WERI-Rb-1 (cell line): Measurements from ENCODE around the gene KRTAP4-4.
"Not testable (repeated sequence)": the region's sequence is repeated elsewhere in the genome, so short reads cannot be mapped to it uniquely, and the experiment has no call there.

Experiments
- DNase-seq: peaks from one replicate; pipeline ENCODE4 v3.0.0-alpha.2; 2020
- H3K27ac ChIP-seq: fragments of 250-450 bp; sonication (Bioruptor Pico); 2 replicates; pipeline ENCODE4 v1.5.1; 2020; ENCODE audit warnings: mild to moderate bottlenecking, moderate library complexity
- H3K27me3 ChIP-seq: fragments of 250-450 bp; sonication (Bioruptor Pico); 2 replicates; pipeline ENCODE4 v1.5.1; 2021; ENCODE audit warnings: mild to moderate bottlenecking, low read depth, moderate library complexity; ENCODE audit not compliant: insufficient read depth, severe bottlenecking
- H3K36me3 ChIP-seq: fragments of 250-450 bp; sonication (Bioruptor Pico); 2 replicates; pipeline ENCODE4 v1.5.1; 2020; ENCODE audit warnings: mild to moderate bottlenecking, moderate library complexity
- H3K4me3 ChIP-seq: 2 replicates; pipeline ENCODE4 v1.5.1; 2011; ENCODE audit warnings: low read depth, mild to moderate bottlenecking, control low read depth, low read length
- H3K9me3 ChIP-seq: fragments of 250-450 bp; sonication (Bioruptor Pico); 2 replicates; pipeline ENCODE4 v1.5.1; 2021; ENCODE audit warnings: mild to moderate bottlenecking, moderate library complexity; ENCODE audit not compliant: severe bottlenecking
- CTCF ChIP-seq: IDR thresholded peaks from 2 replicates; pipeline ENCODE4 v1.5.1; 2011; ENCODE audit warnings: low read depth, mild to moderate bottlenecking, control low read depth, inconsistent platforms, low read length

Gene KRTAP4-4

GRCh38 chr17:41145261-41145660 lies 15.3 kb downstream of the KRTAP4-4 start:
- no peaks in the 10 kb centered on the region for H3K36me3 ChIP-seq
- H3K4me3 ChIP-seq: no peak overlapping the region
- peaks cover 8% of the 10 kb centered on the region for H3K9me3 ChIP-seq
- H3K27ac ChIP-seq: no peak overlapping the region
- no peak for DNase-seq
- TF ChIP-seq CTCF: no peak
- H3K27me3 ChIP-seq: peaks cover 86% of the 10 kb centered on the region

GRCh38 chr17:41144846-41145245 lies 15.7 kb downstream of the KRTAP4-4 start:
- H3K9me3 ChIP-seq: peaks cover 10% of the 10 kb centered on the region

GRCh38 chr17:41141361-41141760 lies 19.2 kb downstream of the KRTAP4-4 start:
- H3K27ac ChIP-seq: no peak overlapping the region
- no peak overlapping the region for H3K4me3 ChIP-seq
- H3K36me3 ChIP-seq: no peaks in the 10 kb centered on the region
- H3K9me3 ChIP-seq: peaks cover 10% of the 10 kb centered on the region
- DNase-seq: no peak
- no peak for TF ChIP-seq CTCF
- peaks cover 83% of the 10 kb centered on the region for H3K27me3 ChIP-seq

More at GRCh38 chr17:41144846-41145245, 15.7 kb downstream of the KRTAP4-4 start:
- Histone ChIP-seq H3K4me3 (no peak overlapping the region), H3K36me3 (no peaks in the 10 kb centered on the region), H3K27ac (no peak overlapping the region), H3K27me3 (peaks cover 82% of the 10 kb centered on the region)
- no peak for TF ChIP-seq CTCF
- no peak for DNase-seq

GRCh38 chr17:41140360-41141131 lies 20.0 kb downstream of the KRTAP4-4 start, which contains the start of gene KRTAP4-6:
KRTAP4-6 (minus strand) TSS chr17:41140544; CDS start chr17:41140487, 57 bp downstream.
- no peak for TF ChIP-seq CTCF
- H3K27ac ChIP-seq: no peak within 1 kb of the TSS
- no peak within 1 kb of the TSS for H3K4me3 ChIP-seq
- H3K9me3 ChIP-seq: peaks cover 10% of the 10 kb centered on the region
- peaks cover 79% of the 10 kb centered on the region for H3K27me3 ChIP-seq
- no peak for DNase-seq
- H3K36me3 ChIP-seq: no peaks in the 10 kb centered on the region

- H3K4me3 ChIP-seq, DNase-seq, H3K27ac ChIP-seq, H3K36me3 ChIP-seq: not testable (repeated sequence)
- H3K9me3 ChIP-seq: peaks cover 10% of the 10 kb centered on the region
- peaks cover 74% of the 10 kb centered on the region for H3K27me3 ChIP-seq
These were observed 20.7 kb downstream of the KRTAP4-4 start for GRCh38 chr17:41139865-41140264.

GRCh38 chr17:41133880-41134735 lies 26.4 kb downstream of the KRTAP4-4 start:
- Histone ChIP-seq H3K9me3 (no peaks in the 10 kb centered on the region), H3K4me3 (no peak overlapping the region), H3K27me3 (peaks cover 67% of the 10 kb centered on the region), H3K27ac (no peak overlapping the region), H3K36me3 (no peaks in the 10 kb centered on the region)
- no peak for TF ChIP-seq CTCF
- no peak for DNase-seq
